GM23338 (cell line): Measurements from ENCODE around the gene M1AP. TPM values are rescaled to one million over a fixed set of nuclear protein-coding genes. Genes with fewer than 3 reads are reported as not detected.

Experiments used
- ATAC-seq: fragments of 200-7000 bp; cut with Tn5 transposase; 3 replicates; pipeline ENCODE4 v1.9.1; 2020
- DNase-seq: peaks from one replicate; pipeline ENCODE4 v3.0.0-alpha.2; 2015; ENCODE audit warnings: low spot score
- H2AFZ ChIP-seq: fragments of 200-600 bp; sonication (generic); 2 replicates; pipeline ENCODE4 v1.8.0; 2016; ENCODE audit warnings: antibody characterized with exemption, mild to moderate bottlenecking, moderate library complexity
- H3F3A ChIP-seq: fragments of 200-600 bp; sonication (generic); replicated peaks from 2 replicates; pipeline ENCODE4 v1.8.0; 2017; ENCODE audit warnings: antibody characterized with exemption, mixed run types, low read depth
- H3K27ac ChIP-seq: fragments of 200-600 bp; sonication (generic); 2 replicates; pipeline ENCODE4 v1.6.1; 2016; ENCODE audit warnings: low read depth
- H3K27me3 ChIP-seq: fragments of 200-600 bp; sonication (generic); 2 replicates; pipeline ENCODE4 v1.8.0; 2016; ENCODE audit warnings: mild to moderate bottlenecking, mixed run types, moderate library complexity; ENCODE audit not compliant: insufficient read depth
- H3K36me3 ChIP-seq: fragments of 200-600 bp; sonication (generic); 2 replicates; pipeline ENCODE4 v1.8.0; 2016; ENCODE audit warnings: mild to moderate bottlenecking; ENCODE audit not compliant: insufficient read depth
- H3K4me1 ChIP-seq: fragments of 200-600 bp; sonication (generic); 2 replicates; pipeline ENCODE4 v1.8.0; 2016; ENCODE audit warnings: mild to moderate bottlenecking, moderate library complexity; ENCODE audit not compliant: insufficient read depth
- H3K4me2 ChIP-seq: fragments of 200-600 bp; sonication (generic); 2 replicates; pipeline ENCODE4 v1.7.1; 2017; ENCODE audit warnings: mixed run types
- H3K4me3 ChIP-seq: fragments of 200-600 bp; sonication (generic); 2 replicates; pipeline ENCODE4 v1.6.1; 2016; ENCODE audit warnings: mixed run types
- H3K79me2 ChIP-seq: fragments of 200-600 bp; sonication (generic); replicated peaks from 2 replicates; pipeline ENCODE4 v1.8.0; 2017; ENCODE audit warnings: mild to moderate bottlenecking; ENCODE audit not compliant: insufficient read depth
- H3K9me2 ChIP-seq: fragments of 200-600 bp; sonication (generic); 2 replicates; pipeline ENCODE4 v1.8.0; 2017; ENCODE audit not compliant: insufficient read depth
- H4K20me1 ChIP-seq: fragments of 200-600 bp; sonication (generic); replicated peaks from 2 replicates; pipeline ENCODE4 v1.8.0; 2017; ENCODE audit warnings: mild to moderate bottlenecking; ENCODE audit not compliant: insufficient read depth
- H3K27ac Mint-ChIP-seq: 2 replicates; pipeline ENCODE4 v1.8.0; 2020; ENCODE audit warnings: inconsistent platforms, mild to moderate bottlenecking, moderate library complexity, mixed read lengths
- H3K27me3 Mint-ChIP-seq: 3 replicates; pipeline ENCODE4 v1.8.0; 2022; ENCODE audit warnings: low read depth, mild to moderate bottlenecking, moderate library complexity, mixed read lengths, inconsistent platforms; ENCODE audit not compliant: insufficient read depth, poor library complexity
- H3K36me3 Mint-ChIP-seq: 3 replicates; pipeline ENCODE4 v1.8.0; 2021; ENCODE audit warnings: low read depth, mild to moderate bottlenecking, inconsistent platforms, moderate library complexity, mixed read lengths
- H3K4me1 Mint-ChIP-seq: 3 replicates; pipeline ENCODE4 v1.8.0; 2020; ENCODE audit warnings: mild to moderate bottlenecking, inconsistent platforms, mixed read lengths
- H3K4me3 Mint-ChIP-seq: 3 replicates; pipeline ENCODE4 v1.8.0; 2021; ENCODE audit warnings: moderate library complexity, mild to moderate bottlenecking, inconsistent platforms, mixed read lengths
- H3K9me3 Mint-ChIP-seq: 3 replicates; pipeline ENCODE4 v1.8.0; 2020; ENCODE audit warnings: moderate library complexity, mild to moderate bottlenecking, inconsistent platforms, mixed read lengths
- CREB1 ChIP-seq: fragments of 250-450 bp; sonication (Bioruptor Pico); IDR thresholded peaks from 2 replicates; pipeline ENCODE4 v1.5.0; 2020; ENCODE audit warnings: low read depth, mild to moderate bottlenecking, moderate library complexity
- CTCF ChIP-seq, 2 experiments: fragments of 200-600 bp in 1 of 2; sonication (generic) in 1 of 2; conservative IDR thresholded peaks; 2 replicates each; pipeline versions ENCODE4 v1.5.1 to v1.6.1; 2016 to 2017; ENCODE audit warnings: antibody characterized with exemption in 2 of 2, low read depth in 2 of 2, mild to moderate bottlenecking in 2 of 2, moderate library complexity in 1 of 2
- ETS1 ChIP-seq: IDR thresholded peaks from 2 replicates; pipeline ENCODE4 v1.6.1; 2016; ENCODE audit warnings: antibody characterized with exemption
- EZH2 ChIP-seq: fragments of 200-600 bp; sonication (generic); IDR thresholded peaks from one replicate; pipeline ENCODE4 v1.8.0; 2017; ENCODE audit warnings: antibody characterized with exemption, mild to moderate bottlenecking, low read depth; ENCODE audit not compliant: unreplicated experiment
- EZH2phosphoT487 ChIP-seq: fragments of 200-600 bp; sonication (generic); IDR thresholded peaks from one replicate; pipeline ENCODE4 v1.8.1; 2018; ENCODE audit warnings: antibody characterized with exemption; ENCODE audit not compliant: unreplicated experiment
- JUNB ChIP-seq: IDR thresholded peaks from one replicate; pipeline ENCODE4 v1.6.1; 2016; ENCODE audit warnings: antibody characterized with exemption; ENCODE audit not compliant: unreplicated experiment
- NANOG ChIP-seq: IDR thresholded peaks from 2 replicates; pipeline ENCODE4 v1.6.1; 2016; ENCODE audit warnings: antibody characterized with exemption, borderline replicate concordance
- POLR2AphosphoS5 ChIP-seq: IDR thresholded peaks from 2 replicates; pipeline ENCODE4 v1.6.1; 2016; ENCODE audit warnings: antibody characterized with exemption, low read depth
- REST ChIP-seq: IDR thresholded peaks from one replicate; pipeline ENCODE4 v1.6.1; 2018; ENCODE audit warnings: antibody characterized with exemption; ENCODE audit not compliant: unreplicated experiment
- ZNF114 ChIP-seq: fragments of 250-450 bp; sonication (Bioruptor Pico); IDR thresholded peaks from 2 replicates; pipeline ENCODE4 v1.5.0; 2020; ENCODE audit warnings: mild to moderate bottlenecking, moderate library complexity
- ZNF331 ChIP-seq: fragments of 250-450 bp; sonication (Bioruptor Pico); IDR thresholded peaks from 2 replicates; pipeline ENCODE4 v1.5.0; 2020; ENCODE audit warnings: low read depth, mild to moderate bottlenecking, moderate library complexity
- polyA plus RNA-seq: library from polyadenylated mRNA; unstranded; fragments of >200 nt; fragmentation: Nextera tagmentation; extraction: Ambion mirVana; gene quantifications from 2 replicates; pipeline ENCODE4 v1.2.1, GENCODE V29; 2016
- total RNA-seq: library from RNA; depleted of rRNA; stranded (reverse); fragments of >200 nt; shearing (Covaris generic); gene quantifications from 2 replicates; pipeline ENCODE4 v1.2.3, GENCODE V29; 2014

M1AP gene
- total and polyA plus RNA-seq, 2 experiments from 2014 or later, result 5.1 to 12.1 TPM

- Mint-ChIP-seq H3K4me3 (no peak overlapping the region), H3K27me3 (no peaks in the 10 kb centered on the region), H3K36me3 (no peaks in the 10 kb centered on the region), H3K4me1 (no peaks in the 10 kb centered on the region), H3K27ac (no peak overlapping the region), H3K9me3 (no peaks in the 10 kb centered on the region)
- Histone ChIP-seq H2AFZ (no peak overlapping the region), H3K4me3 (no peak overlapping the region), H3K27ac (no peak overlapping the region), H3K36me3 (no peaks in the 10 kb centered on the region), H3K9me2 (no peaks in the 10 kb centered on the region), H3K79me2 (no peaks in the 10 kb centered on the region), H3K4me1 (no peaks in the 10 kb centered on the region), H3F3A (no peaks in the 10 kb centered on the region), H3K27me3 (no peaks in the 10 kb centered on the region; the same call in 1 of the 2 replicates), H4K20me1 (peaks cover 8% of the 10 kb centered on the region; the same call in 1 of the 2 replicates), H3K4me2 (no peak overlapping the region)
- ATAC-seq (no peak), DNase-seq (no peak)
- TF ChIP-seq ZNF114 (no peak), ETS1 (no peak), POLR2AphosphoS5 (no peak), EZH2 (no peak), CTCF (conservative IDR thresholded peaks at IDR 0.05; ENCODE audit: low read depth in 2 of 2) (no peak), JUNB (no peak), REST (no peak), CREB1 (no peak), NANOG (no peak)
Observed at GRCh38 chr2:74597410-74597809, 50.7 kb downstream of the M1AP start.

- no peak overlapping the region for H3K27ac ChIP-seq
- Mint-ChIP-seq H3K36me3 (no peaks in the 10 kb centered on the region), H3K4me1 (no peaks in the 10 kb centered on the region), H3K27ac (no peak overlapping the region), H3K9me3 (no peaks in the 10 kb centered on the region), H3K4me3 (no peak overlapping the region), H3K27me3 (no peaks in the 10 kb centered on the region)
- 0 out of 2 replicates have a peak, but pooled peaks cover 6% of the 10 kb centered on the region for H4K20me1 ChIP-seq
- no peaks in the 10 kb centered on the region; the same call in 1 of the 2 replicates for H3K27me3 ChIP-seq
- H3K4me3 ChIP-seq, result no peak overlapping the region
- no peak overlapping the region for H3K4me2 ChIP-seq
- ATAC-seq (no peak), DNase-seq (no peak)
- no peaks in the 10 kb centered on the region for H3K9me2 ChIP-seq
- no peaks in the 10 kb centered on the region for H3K4me1 ChIP-seq
- no peaks in the 10 kb centered on the region for H3K79me2 ChIP-seq
- H3K36me3 ChIP-seq, result no peaks in the 10 kb centered on the region
- H3F3A ChIP-seq, result no peaks in the 10 kb centered on the region
- no peak overlapping the region for H2AFZ ChIP-seq
- TF ChIP-seq ZNF331 (CRISPR knock-in tag), result no peak
- TF ChIP-seq JUNB, result no peak
- TF ChIP-seq NANOG, result no peak
- TF ChIP-seq ZNF114, result no peak
- TF ChIP-seq ETS1, result no peak
- TF ChIP-seq EZH2, result no peak
- no peak for TF ChIP-seq CTCF (conservative IDR thresholded peaks at IDR 0.05; ENCODE audit: low read depth in 2 of 2)
- TF ChIP-seq EZH2phosphoT487, result no peak
Observed at GRCh38 chr2:74596584-74596983, 51.5 kb downstream of the M1AP start.
